ENCODE measurements around the gene IGFBP2. TPM values are rescaled to one million over a fixed set of nuclear protein-coding genes. Genes with fewer than 3 reads are reported as not detected.

Gene IGFBP2
- total RNA-seq, 4 donors from 2014 or later = 59.5 to 398 (median 102) TPM

DNA sequence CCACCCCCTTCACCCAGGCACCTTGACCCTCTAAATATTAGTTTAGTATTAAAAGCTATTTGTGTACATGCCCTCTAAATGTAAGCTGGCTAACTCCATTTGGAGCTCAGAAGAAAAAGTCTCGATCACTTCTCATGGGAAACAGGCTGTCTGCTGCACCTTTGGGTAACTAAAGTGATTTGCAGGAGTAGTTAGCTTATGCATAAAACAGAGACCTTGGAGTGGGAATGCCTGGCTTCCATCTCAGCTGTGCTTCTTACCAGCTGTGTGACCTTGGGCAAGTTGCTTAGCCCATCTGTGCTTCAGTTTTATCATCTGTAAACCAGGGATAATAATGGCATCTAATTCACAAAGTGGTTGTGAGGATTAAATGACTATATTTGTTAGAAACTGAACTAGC, 29.9 kb downstream of the IGFBP2 start:
- DNase-seq = no peak
- intact Hi-C loops (cut with DNase I; ENCODE audit: low total_unique reads) = no loop called here
- no peak for TF ChIP-seq POLR2A (IDR thresholded peaks at IDR 0.05)
- TF ChIP-seq, protein P1, sequence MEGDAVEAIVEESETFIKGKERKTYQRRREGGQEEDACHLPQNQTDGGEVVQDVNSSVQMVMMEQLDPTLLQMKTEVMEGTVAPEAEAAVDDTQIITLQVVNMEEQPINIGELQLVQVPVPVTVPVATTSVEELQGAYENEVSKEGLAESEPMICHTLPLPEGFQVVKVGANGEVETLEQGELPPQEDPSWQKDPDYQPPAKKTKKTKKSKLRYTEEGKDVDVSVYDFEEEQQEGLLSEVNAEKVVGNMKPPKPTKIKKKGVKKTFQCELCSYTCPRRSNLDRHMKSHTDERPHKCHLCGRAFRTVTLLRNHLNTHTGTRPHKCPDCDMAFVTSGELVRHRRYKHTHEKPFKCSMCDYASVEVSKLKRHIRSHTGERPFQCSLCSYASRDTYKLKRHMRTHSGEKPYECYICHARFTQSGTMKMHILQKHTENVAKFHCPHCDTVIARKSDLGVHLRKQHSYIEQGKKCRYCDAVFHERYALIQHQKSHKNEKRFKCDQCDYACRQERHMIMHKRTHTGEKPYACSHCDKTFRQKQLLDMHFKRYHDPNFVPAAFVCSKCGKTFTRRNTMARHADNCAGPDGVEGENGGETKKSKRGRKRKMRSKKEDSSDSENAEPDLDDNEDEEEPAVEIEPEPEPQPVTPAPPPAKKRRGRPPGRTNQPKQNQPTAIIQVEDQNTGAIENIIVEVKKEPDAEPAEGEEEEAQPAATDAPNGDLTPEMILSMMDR (IDR thresholded peaks at IDR 0.05) = no peak

DNA sequence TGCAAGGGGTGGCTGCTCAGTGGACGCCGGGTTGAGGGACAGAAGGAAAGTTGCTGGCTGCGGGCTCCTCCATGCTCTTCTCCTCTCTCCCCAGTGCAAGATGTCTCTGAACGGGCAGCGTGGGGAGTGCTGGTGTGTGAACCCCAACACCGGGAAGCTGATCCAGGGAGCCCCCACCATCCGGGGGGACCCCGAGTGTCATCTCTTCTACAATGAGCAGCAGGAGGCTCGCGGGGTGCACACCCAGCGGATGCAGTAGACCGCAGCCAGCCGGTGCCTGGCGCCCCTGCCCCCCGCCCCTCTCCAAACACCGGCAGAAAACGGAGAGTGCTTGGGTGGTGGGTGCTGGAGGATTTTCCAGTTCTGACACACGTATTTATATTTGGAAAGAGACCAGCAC, 30.6 kb downstream of the IGFBP2 start:
- intact Hi-C loops (cut with DNase I; ENCODE audit: low total_unique reads) = no loop called here
- H3K4me1 ChIP-seq = peaks cover 0 to 9% of the 10 kb centered on the region in 2 donors
- no peak overlapping the region for H3K27ac ChIP-seq
- H3K27me3 ChIP-seq = no peaks in the 10 kb centered on the region
- DNase-seq = no peak
- no peaks in the 10 kb centered on the region for H3K36me3 ChIP-seq
- H3K9me3 ChIP-seq = no peaks in the 10 kb centered on the region
- TF ChIP-seq, protein P1 (IDR thresholded peaks at IDR 0.05) = no peak
- TF ChIP-seq POLR2A (IDR thresholded peaks at IDR 0.05) = no peak
- H3K4me3 ChIP-seq = no peak overlapping the region

More for the DNA sequence above, 29.9 kb downstream of the IGFBP2 start:
- no peaks in the 10 kb centered on the region for H3K9me3 ChIP-seq
- H3K4me1 ChIP-seq = peaks cover 0 to 9% of the 10 kb centered on the region in 2 donors
- no peaks in the 10 kb centered on the region for H3K27me3 ChIP-seq
- H3K4me3 ChIP-seq = no peak overlapping the region
- no peak overlapping the region for H3K27ac ChIP-seq
- no peaks in the 10 kb centered on the region for H3K36me3 ChIP-seq

DNA sequence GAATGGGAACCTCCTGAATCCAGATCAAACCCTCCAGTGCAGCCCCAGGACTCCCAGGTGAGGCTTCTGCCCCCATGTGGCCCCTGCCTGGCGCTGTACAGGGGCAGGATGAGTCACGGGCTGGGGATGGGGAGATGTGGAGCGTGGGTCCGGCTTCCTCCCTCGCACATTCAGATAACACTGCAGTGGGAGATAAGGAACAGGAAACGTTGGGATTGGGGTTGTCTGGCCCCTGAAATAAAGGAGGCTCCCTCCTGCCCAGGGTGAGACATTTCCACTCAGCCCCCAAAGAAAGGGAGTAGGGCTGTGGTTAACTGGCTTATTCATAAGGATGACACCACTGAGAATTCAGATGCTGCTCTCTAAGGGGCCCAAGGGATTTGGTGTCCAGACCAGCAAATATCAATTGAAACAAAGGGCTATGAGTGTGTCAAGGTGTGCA, 31.4 kb downstream of the IGFBP2 start:
- intact Hi-C loops (cut with DNase I; ENCODE audit: low total_unique reads) = no loop called here
- H3K36me3 ChIP-seq = no peaks in the 10 kb centered on the region
- peaks cover 0 to 9% of the 10 kb centered on the region in 2 donors for H3K4me1 ChIP-seq
- no peak overlapping the region for H3K4me3 ChIP-seq
- no peaks in the 10 kb centered on the region for H3K9me3 ChIP-seq
- H3K27me3 ChIP-seq = no peaks in the 10 kb centered on the region
- no peak for DNase-seq
- peak overlapping the region; percentile 39 to 65 for H3K27ac ChIP-seq
- no peak for TF ChIP-seq POLR2A (IDR thresholded peaks at IDR 0.05)
- TF ChIP-seq, protein P1 (IDR thresholded peaks at IDR 0.05) = no peak

DNA sequence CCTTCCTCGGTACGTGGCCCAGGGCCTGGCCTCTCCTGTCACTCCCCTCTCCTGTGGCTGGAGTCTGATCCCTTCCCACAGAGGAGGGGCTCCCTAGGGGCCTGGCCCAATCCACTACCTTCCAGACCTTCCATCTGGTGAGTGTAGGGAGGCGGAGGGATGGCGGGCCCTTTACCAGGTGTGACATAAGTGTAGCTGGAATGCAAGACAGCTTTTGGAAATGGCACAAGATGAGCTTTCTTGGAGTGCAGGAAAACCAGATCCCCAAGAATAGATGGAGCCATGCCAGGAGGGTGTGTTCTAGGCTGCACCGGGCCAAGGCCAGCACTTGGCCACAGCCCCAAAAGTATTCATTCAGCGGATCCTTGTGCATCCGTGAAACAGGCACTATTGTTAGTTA, 32.0 kb downstream of the IGFBP2 start:
- H3K27ac ChIP-seq = peak overlapping the region; percentile 39 to 65

DNA sequence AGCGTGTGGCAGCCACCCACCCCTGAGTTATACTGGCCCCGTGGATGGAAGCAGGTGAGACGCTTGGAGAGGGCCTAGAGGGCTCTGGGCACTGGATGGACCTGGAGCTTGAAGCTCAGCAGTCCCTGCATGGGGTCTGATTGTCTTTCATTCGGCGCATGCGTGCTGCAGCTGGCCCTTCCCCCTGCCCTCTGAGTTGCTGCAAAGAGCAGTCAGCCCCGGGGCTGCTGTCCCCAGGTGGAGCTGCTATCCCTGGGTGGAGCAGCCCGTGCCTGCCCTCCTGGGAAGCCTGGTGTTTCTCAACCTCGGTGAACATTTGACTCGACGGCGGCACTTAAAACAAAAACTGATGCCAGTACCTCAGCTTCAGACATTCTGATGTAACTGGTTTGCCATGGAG, 32.5 kb downstream of the IGFBP2 start:
- DNase-seq = no peak
- Histone ChIP-seq H3K27ac (peak overlapping the region; percentile 39 to 65), H3K4me3 (no peak overlapping the region), H3K27me3 (no peaks in the 10 kb centered on the region), H3K36me3 (no peaks in the 10 kb centered on the region), H3K4me1 (peaks cover 0 to 9% of the 10 kb centered on the region in 2 donors), H3K9me3 (no peaks in the 10 kb centered on the region)
- TF ChIP-seq POLR2A (IDR thresholded peaks at IDR 0.05) = no peak
- TF ChIP-seq, protein P1 (IDR thresholded peaks at IDR 0.05) = no peak
- intact Hi-C loops (cut with DNase I; ENCODE audit: low total_unique reads) = no loop called here

More for the DNA sequence above, 32.0 kb downstream of the IGFBP2 start:
- H3K4me1 ChIP-seq = peaks cover 0 to 9% of the 10 kb centered on the region in 2 donors
- no peak for TF ChIP-seq POLR2A (IDR thresholded peaks at IDR 0.05)
- TF ChIP-seq, protein P1 (IDR thresholded peaks at IDR 0.05) = no peak
- H3K9me3 ChIP-seq = no peaks in the 10 kb centered on the region
- no peak overlapping the region for H3K4me3 ChIP-seq
- intact Hi-C loops (cut with DNase I; ENCODE audit: low total_unique reads) = no loop called here
- no peaks in the 10 kb centered on the region for H3K36me3 ChIP-seq
- DNase-seq = peak in 1 of 2 donors; percentile 74
- H3K27me3 ChIP-seq = no peaks in the 10 kb centered on the region

All from uterus (tissue), 4 donors.